IMR-90 (cell line): Measurements from ENCODE around the gene GABRA4.

Experiments
- CEBPB ChIP-seq: IDR thresholded peaks from 2 replicates; pipeline ENCODE4 v1.6.1; 2012; ENCODE audit warnings: low read depth, low read length, improper control_type of control experiment
- MAFK ChIP-seq: IDR thresholded peaks from 2 replicates; pipeline ENCODE4 v1.6.1; 2012; ENCODE audit warnings: low read depth, low read length, improper control_type of control experiment
- MXI1 ChIP-seq: IDR thresholded peaks from 2 replicates; pipeline ENCODE4 v1.6.1; 2012; ENCODE audit warnings: low read depth, mild to moderate bottlenecking, low read length, moderate library complexity, borderline replicate concordance
- POLR2A ChIP-seq: IDR thresholded peaks from 2 replicates; pipeline ENCODE4 v1.6.1; 2012; ENCODE audit warnings: mild to moderate bottlenecking, low read depth, low read length
- RAD21 ChIP-seq: IDR thresholded peaks from 2 replicates; pipeline ENCODE4 v1.6.1; 2012; ENCODE audit warnings: low read length, improper control_type of control experiment
- RCOR1 ChIP-seq: IDR thresholded peaks from 2 replicates; pipeline ENCODE4 v1.6.1; 2012; ENCODE audit warnings: mild to moderate bottlenecking, low read length, improper control_type of control experiment; ENCODE audit not compliant: insufficient replicate concordance
- SMC3 ChIP-seq: fragments of 150-350 bp; IDR thresholded peaks from 2 replicates; pipeline ENCODE4 v1.6.1; 2016; ENCODE audit warnings: low read depth, mild to moderate bottlenecking, antibody characterized with exemption, low read length, moderate library complexity
- TF ChIP-seq, protein P1 (sequence below): conservative IDR thresholded peaks from 2 replicates; pipeline ENCODE4 v1.5.1; 2012; ENCODE audit warnings: mild to moderate bottlenecking, low read depth, low read length, improper control_type of control experiment

DNA sequence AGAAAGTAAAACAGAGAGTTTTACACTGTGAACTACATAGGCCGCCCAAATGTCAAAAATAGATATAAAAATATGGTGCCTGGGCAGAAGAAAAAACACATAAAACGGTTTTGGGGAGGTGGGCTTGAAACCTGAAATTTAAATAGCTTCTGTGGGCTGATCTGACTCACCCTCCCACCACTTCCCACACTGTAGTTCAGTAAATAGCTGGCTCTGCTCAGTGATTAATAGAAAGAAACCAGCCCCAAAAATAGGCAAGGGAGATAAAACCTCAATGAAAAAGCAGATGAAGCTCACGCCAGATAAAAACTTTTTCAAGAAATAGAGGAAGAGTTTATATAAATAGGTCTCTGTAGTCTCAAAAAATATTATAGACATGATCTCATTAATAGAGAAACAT is 71.2 kb downstream of the GABRA4 start:
- TF ChIP-seq, protein P1, sequence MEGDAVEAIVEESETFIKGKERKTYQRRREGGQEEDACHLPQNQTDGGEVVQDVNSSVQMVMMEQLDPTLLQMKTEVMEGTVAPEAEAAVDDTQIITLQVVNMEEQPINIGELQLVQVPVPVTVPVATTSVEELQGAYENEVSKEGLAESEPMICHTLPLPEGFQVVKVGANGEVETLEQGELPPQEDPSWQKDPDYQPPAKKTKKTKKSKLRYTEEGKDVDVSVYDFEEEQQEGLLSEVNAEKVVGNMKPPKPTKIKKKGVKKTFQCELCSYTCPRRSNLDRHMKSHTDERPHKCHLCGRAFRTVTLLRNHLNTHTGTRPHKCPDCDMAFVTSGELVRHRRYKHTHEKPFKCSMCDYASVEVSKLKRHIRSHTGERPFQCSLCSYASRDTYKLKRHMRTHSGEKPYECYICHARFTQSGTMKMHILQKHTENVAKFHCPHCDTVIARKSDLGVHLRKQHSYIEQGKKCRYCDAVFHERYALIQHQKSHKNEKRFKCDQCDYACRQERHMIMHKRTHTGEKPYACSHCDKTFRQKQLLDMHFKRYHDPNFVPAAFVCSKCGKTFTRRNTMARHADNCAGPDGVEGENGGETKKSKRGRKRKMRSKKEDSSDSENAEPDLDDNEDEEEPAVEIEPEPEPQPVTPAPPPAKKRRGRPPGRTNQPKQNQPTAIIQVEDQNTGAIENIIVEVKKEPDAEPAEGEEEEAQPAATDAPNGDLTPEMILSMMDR, result no peak
- TF ChIP-seq POLR2A (no peak), CEBPB (no peak), MAFK (no peak), SMC3 (no peak), MXI1 (no peak), RAD21 (no peak), RCOR1 (no peak)
